HG02763 (cell line): ENCODE measurements around the gene TMEM139.
A peak's percentile ranks its signal among the peaks of the same experiment; 100 is the strongest.

Source experiments
- ATAC-seq: cut with Tn5 transposase; IDR thresholded peaks from one replicate; pipeline ENCODE4 v1.9.1; 2021; ENCODE audit warnings: mild to moderate bottlenecking, moderate library complexity; ENCODE audit not compliant: unreplicated experiment

The TMEM139 gene

GRCh38 chr7:143321734-143322133, 37.0 kb downstream of the TMEM139 start:
- ATAC-seq: no peak

GRCh38 chr7:143322760-143323633, 38.2 kb downstream of the TMEM139 start:
- ATAC-seq: no peak

GRCh38 chr7:143323653-143324052, 38.9 kb downstream of the TMEM139 start:
- no peak for ATAC-seq

- ATAC-seq: peak; percentile 59
These were observed 40.5 kb downstream of the TMEM139 start for GRCh38 chr7:143325240-143325639.

GRCh38 chr7:143327903-143328302, 43.1 kb downstream of the TMEM139 start:
- ATAC-seq: no peak

GRCh38 chr7:143329471-143330170, 44.9 kb downstream of the TMEM139 start:
- ATAC-seq: no peak

- ATAC-seq: no peak
These were observed 46.5 kb downstream of the TMEM139 start for GRCh38 chr7:143331179-143331801.

- no peak for ATAC-seq
These were observed 49.5 kb downstream of the TMEM139 start for GRCh38 chr7:143334244-143334643.

- no peak for ATAC-seq
These were observed 52.5 kb downstream of the TMEM139 start for GRCh38 chr7:143337216-143337615.
